Measurements from ENCODE around the gene PRUNE2. TPM values are rescaled to one million over a fixed set of nuclear protein-coding genes. Genes with fewer than 3 reads are reported as not detected.

PRUNE2 gene
- total RNA-seq, 1 experiment from 2014 or later, result 0.48 TPM

DNA sequence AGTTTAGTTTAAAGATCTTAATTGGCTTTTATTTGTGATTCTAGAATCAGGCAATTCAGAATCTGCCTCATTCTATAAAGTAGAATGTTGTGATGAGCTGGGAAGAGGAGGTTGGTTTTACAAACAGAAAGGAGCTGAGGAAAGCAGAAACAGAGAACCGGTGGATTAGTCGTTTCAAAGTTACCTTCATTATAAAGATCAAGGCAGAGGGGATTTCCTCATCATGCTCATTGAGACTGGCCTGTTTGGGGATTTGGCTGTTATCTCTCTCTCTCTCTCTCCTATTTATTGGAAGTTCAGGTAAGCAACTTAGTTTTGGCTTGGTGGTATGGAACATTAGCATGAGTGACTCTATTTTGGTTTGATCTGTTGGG lies 313.0 kb downstream of the PRUNE2 start:
- Histone ChIP-seq H3K9ac (ENCODE audit: low read length) (no peak overlapping the region), H3K4me3 (ENCODE audit: low read length) (no peak overlapping the region), H3K4me1 (ENCODE audit: low read length) (no peaks in the 10 kb centered on the region), H3K79me2 (ENCODE audit: low read length) (no peaks in the 10 kb centered on the region), H3K4me2 (ENCODE audit: low read depth, low read length, poor library complexity, severe bottlenecking) (no peak overlapping the region), H4K20me1 (ENCODE audit: insufficient read depth, low read depth, low read length) (no peaks in the 10 kb centered on the region), H3K36me3 (ENCODE audit: insufficient read depth, low read length) (no peaks in the 10 kb centered on the region), H3K9me2 (replicated peaks; ENCODE audit: insufficient read depth, low read length) (no peaks in the 10 kb centered on the region), H3K27ac (ENCODE audit: low read length) (no peak overlapping the region), H3K9me3 (ENCODE audit: low read length) (no peaks in the 10 kb centered on the region), H3K27me3 (ENCODE audit: low read length) (no peaks in the 10 kb centered on the region), H2AFZ (ENCODE audit: low read length) (no peak overlapping the region)
- DNase-seq, result no peak

DNA sequence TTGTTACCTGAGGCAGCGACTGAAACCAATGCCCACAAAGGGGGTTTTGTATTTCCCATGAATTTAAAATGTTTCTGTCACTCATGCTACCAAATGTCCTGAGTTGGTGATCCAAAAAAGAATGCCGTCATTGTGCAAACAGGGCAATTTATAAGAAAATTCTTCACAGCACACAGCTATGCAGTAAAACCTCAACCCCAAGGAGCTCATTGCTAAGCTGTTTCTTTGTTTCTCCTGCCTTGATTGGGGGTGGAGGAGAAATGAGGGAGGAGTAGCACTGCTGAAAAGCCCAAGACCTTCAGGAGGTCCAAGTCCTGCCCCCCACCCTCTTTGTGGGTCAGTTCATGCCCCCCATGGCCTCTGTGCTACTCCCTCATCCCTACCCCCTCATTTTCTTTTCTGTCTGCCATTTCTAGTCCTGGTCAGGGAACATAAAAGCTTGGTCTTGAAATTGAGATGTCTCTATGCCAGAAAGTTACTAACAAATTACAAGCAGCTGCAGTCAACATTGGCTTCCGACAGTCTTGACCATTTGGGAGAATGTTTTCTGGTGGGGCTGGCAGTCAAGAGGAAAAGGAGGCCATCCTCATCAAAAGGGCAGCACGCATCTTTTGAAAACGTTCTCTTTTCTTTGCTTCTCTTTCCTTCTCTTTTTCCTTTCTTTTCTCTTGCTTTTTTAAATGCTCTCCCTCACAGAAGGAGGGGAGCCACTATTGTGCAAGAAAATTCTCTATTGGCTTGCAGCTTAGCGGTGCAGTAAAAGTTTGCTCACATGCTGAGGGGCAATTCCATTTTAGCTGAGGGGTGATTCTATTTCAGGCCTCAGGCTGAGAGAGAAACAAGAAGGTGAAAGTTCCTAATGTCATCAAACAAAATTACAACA lies 313.6 kb downstream of the PRUNE2 start:
- H3K9me3 ChIP-seq (ENCODE audit: low read length), result no peaks in the 10 kb centered on the region
- H3K4me3 ChIP-seq (ENCODE audit: low read length), result no peak overlapping the region
- H3K4me1 ChIP-seq (ENCODE audit: low read length), result no peaks in the 10 kb centered on the region
- no peaks in the 10 kb centered on the region for H3K36me3 ChIP-seq (ENCODE audit: insufficient read depth, low read length)
- no peak for DNase-seq
- no peaks in the 10 kb centered on the region for H3K27me3 ChIP-seq (ENCODE audit: low read length)
- H3K9ac ChIP-seq (ENCODE audit: low read length), result no peak overlapping the region
- H3K79me2 ChIP-seq (ENCODE audit: low read length), result no peaks in the 10 kb centered on the region
- H3K9me2 ChIP-seq (replicated peaks; ENCODE audit: insufficient read depth, low read length), result no peaks in the 10 kb centered on the region
- H4K20me1 ChIP-seq (ENCODE audit: insufficient read depth, low read depth, low read length), result no peaks in the 10 kb centered on the region
- no peak overlapping the region for H3K4me2 ChIP-seq (ENCODE audit: low read depth, low read length, poor library complexity, severe bottlenecking)
- H3K27ac ChIP-seq (ENCODE audit: low read length), result no peak overlapping the region
- H2AFZ ChIP-seq (ENCODE audit: low read length), result no peak overlapping the region

- Histone ChIP-seq H3K4me2 (ENCODE audit: low read depth, low read length, poor library complexity, severe bottlenecking) (no peak overlapping the region), H2AFZ (ENCODE audit: low read length) (no peak overlapping the region), H3K79me2 (ENCODE audit: low read length) (no peaks in the 10 kb centered on the region), H3K4me1 (ENCODE audit: low read length) (no peaks in the 10 kb centered on the region), H3K9ac (ENCODE audit: low read length) (no peak overlapping the region), H3K36me3 (ENCODE audit: insufficient read depth, low read length) (no peaks in the 10 kb centered on the region), H3K27me3 (ENCODE audit: low read length) (no peaks in the 10 kb centered on the region), H3K9me3 (ENCODE audit: low read length) (no peaks in the 10 kb centered on the region), H3K27ac (ENCODE audit: low read length) (no peak overlapping the region), H3K9me2 (replicated peaks; ENCODE audit: insufficient read depth, low read length) (no peaks in the 10 kb centered on the region), H3K4me3 (ENCODE audit: low read length) (no peak overlapping the region), H4K20me1 (ENCODE audit: insufficient read depth, low read depth, low read length) (no peaks in the 10 kb centered on the region)
- DNase-seq, result no peak
Observed at GRCh38 chr9:76591256-76591950, 314.5 kb downstream of the PRUNE2 start.

- Histone ChIP-seq H3K27ac (ENCODE audit: low read length) (no peak overlapping the region), H4K20me1 (ENCODE audit: insufficient read depth, low read depth, low read length) (no peaks in the 10 kb centered on the region), H3K36me3 (ENCODE audit: insufficient read depth, low read length) (no peaks in the 10 kb centered on the region), H3K9me2 (replicated peaks; ENCODE audit: insufficient read depth, low read length) (no peaks in the 10 kb centered on the region), H3K4me2 (ENCODE audit: low read depth, low read length, poor library complexity, severe bottlenecking) (no peak overlapping the region), H3K27me3 (ENCODE audit: low read length) (no peaks in the 10 kb centered on the region), H3K4me1 (ENCODE audit: low read length) (no peaks in the 10 kb centered on the region), H2AFZ (ENCODE audit: low read length) (no peak overlapping the region), H3K9me3 (ENCODE audit: low read length) (no peaks in the 10 kb centered on the region), H3K4me3 (ENCODE audit: low read length) (no peak overlapping the region), H3K79me2 (ENCODE audit: low read length) (no peaks in the 10 kb centered on the region), H3K9ac (ENCODE audit: low read length) (no peak overlapping the region)
- no peak for DNase-seq
Observed at GRCh38 chr9:76588316-76588715, 317.6 kb downstream of the PRUNE2 start.

GRCh38 chr9:76586390-76587314 lies 319.3 kb downstream of the PRUNE2 start:
- Histone ChIP-seq H3K9me2 (replicated peaks; ENCODE audit: insufficient read depth, low read length) (no peaks in the 10 kb centered on the region), H3K4me1 (ENCODE audit: low read length) (peaks cover under 1% of the 10 kb centered on the region; the same call in 1 of the 2 replicates), H4K20me1 (ENCODE audit: insufficient read depth, low read depth, low read length) (no peaks in the 10 kb centered on the region), H3K36me3 (ENCODE audit: insufficient read depth, low read length) (no peaks in the 10 kb centered on the region), H3K4me3 (ENCODE audit: low read length) (no peak overlapping the region), H3K9ac (ENCODE audit: low read length) (no peak overlapping the region), H3K9me3 (ENCODE audit: low read length) (no peaks in the 10 kb centered on the region), H3K4me2 (ENCODE audit: low read depth, low read length, poor library complexity, severe bottlenecking) (no peak overlapping the region), H2AFZ (ENCODE audit: low read length) (no peak overlapping the region), H3K27ac (ENCODE audit: low read length) (no peak overlapping the region), H3K27me3 (ENCODE audit: low read length) (no peaks in the 10 kb centered on the region), H3K79me2 (ENCODE audit: low read length) (no peaks in the 10 kb centered on the region)
- no peak for DNase-seq

- no peaks in the 10 kb centered on the region for H3K79me2 ChIP-seq (ENCODE audit: low read length)
- H3K4me1 ChIP-seq (ENCODE audit: low read length), result peaks cover 8% of the 10 kb centered on the region
- H3K9me2 ChIP-seq (replicated peaks; ENCODE audit: insufficient read depth, low read length), result no peaks in the 10 kb centered on the region
- no peak for DNase-seq
- H3K4me3 ChIP-seq (ENCODE audit: low read length), result no peak overlapping the region
- H3K9me3 ChIP-seq (ENCODE audit: low read length), result no peaks in the 10 kb centered on the region
- H4K20me1 ChIP-seq (ENCODE audit: insufficient read depth, low read depth, low read length), result no peaks in the 10 kb centered on the region
- no peak overlapping the region for H3K4me2 ChIP-seq (ENCODE audit: low read depth, low read length, poor library complexity, severe bottlenecking)
- no peaks in the 10 kb centered on the region for H3K36me3 ChIP-seq (ENCODE audit: insufficient read depth, low read length)
- no peaks in the 10 kb centered on the region for H3K27me3 ChIP-seq (ENCODE audit: low read length)
- no peak overlapping the region for H3K27ac ChIP-seq (ENCODE audit: low read length)
- H3K9ac ChIP-seq (ENCODE audit: low read length), result no peak overlapping the region
- H2AFZ ChIP-seq (ENCODE audit: low read length), result no peak overlapping the region
Observed at GRCh38 chr9:76585487-76586389, 320.2 kb downstream of the PRUNE2 start.

DNA sequence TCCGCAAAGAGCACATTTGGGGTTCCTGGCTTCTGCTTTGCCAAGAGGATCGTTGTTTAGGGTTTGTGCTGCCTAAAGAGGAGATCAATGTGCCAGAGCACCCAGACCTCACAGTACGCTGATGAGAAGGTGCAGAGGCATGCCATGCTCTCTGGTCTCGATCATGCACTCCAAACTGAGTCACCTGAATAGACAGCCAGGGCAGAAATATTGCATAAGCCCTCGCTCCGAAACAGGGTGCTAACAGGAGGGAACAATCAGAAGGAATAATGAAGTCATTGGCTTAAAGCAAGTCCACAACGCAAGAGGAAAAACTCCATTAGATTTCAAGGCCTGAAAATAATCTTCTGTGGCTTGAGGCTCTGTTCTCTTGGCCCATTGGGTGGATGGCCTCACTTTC lies 322.7 kb downstream of the PRUNE2 start:
- Histone ChIP-seq H3K36me3 (ENCODE audit: insufficient read depth, low read length) (no peaks in the 10 kb centered on the region), H3K9me3 (ENCODE audit: low read length) (no peaks in the 10 kb centered on the region), H3K79me2 (ENCODE audit: low read length) (no peaks in the 10 kb centered on the region), H3K4me1 (ENCODE audit: low read length) (peaks cover 18% of the 10 kb centered on the region), H3K4me2 (ENCODE audit: low read depth, low read length, poor library complexity, severe bottlenecking) (no peak overlapping the region), H3K9me2 (replicated peaks; ENCODE audit: insufficient read depth, low read length) (no peaks in the 10 kb centered on the region), H3K4me3 (ENCODE audit: low read length) (no peak overlapping the region), H2AFZ (ENCODE audit: low read length) (no peak overlapping the region), H3K27me3 (ENCODE audit: low read length) (no peaks in the 10 kb centered on the region), H4K20me1 (ENCODE audit: insufficient read depth, low read depth, low read length) (no peaks in the 10 kb centered on the region), H3K27ac (ENCODE audit: low read length) (no peak overlapping the region), H3K9ac (ENCODE audit: low read length) (no peak overlapping the region)
- no peak for DNase-seq

Measured in Karpas-422 (cell line).